Measurements from ENCODE around the gene MAD1L1.

Gene MAD1L1

DNA sequence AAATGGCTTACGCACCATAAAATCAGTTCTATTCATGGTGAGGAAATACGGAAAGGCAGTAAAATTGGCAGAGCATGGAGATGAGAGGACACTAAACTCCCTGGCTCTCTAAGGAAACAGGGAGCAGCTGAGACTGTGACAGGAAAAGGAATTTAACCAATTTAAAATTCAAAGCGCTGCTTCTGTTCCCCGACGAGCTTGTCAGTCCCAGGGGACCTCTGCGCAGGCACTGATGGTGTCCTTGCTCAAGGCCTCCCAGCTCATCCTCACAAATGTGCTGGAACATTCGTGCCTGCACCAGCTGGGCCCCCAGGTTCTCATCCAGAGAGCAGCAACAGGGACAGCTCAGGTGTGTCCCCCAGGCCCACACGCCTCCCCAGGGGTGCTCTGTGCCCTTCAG is 101.4 kb downstream of the MAD1L1 start:
- no peak for DNase-seq

DNA sequence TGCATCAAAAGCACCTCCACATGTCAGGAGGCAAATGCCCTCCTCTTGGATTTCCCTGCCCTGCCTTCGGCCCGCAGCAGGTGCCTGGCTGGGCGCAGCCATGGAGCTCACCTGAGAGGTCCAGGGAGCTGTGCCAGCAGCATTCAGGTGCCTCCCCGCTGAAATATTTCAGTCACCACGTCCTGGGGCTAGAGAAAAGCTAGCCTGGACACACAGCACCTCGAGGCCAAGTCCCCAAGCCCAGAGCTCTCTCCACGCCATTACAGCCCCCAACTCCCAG is 102.7 kb downstream of the MAD1L1 start:
- DNase-seq, result no peak

DNA sequence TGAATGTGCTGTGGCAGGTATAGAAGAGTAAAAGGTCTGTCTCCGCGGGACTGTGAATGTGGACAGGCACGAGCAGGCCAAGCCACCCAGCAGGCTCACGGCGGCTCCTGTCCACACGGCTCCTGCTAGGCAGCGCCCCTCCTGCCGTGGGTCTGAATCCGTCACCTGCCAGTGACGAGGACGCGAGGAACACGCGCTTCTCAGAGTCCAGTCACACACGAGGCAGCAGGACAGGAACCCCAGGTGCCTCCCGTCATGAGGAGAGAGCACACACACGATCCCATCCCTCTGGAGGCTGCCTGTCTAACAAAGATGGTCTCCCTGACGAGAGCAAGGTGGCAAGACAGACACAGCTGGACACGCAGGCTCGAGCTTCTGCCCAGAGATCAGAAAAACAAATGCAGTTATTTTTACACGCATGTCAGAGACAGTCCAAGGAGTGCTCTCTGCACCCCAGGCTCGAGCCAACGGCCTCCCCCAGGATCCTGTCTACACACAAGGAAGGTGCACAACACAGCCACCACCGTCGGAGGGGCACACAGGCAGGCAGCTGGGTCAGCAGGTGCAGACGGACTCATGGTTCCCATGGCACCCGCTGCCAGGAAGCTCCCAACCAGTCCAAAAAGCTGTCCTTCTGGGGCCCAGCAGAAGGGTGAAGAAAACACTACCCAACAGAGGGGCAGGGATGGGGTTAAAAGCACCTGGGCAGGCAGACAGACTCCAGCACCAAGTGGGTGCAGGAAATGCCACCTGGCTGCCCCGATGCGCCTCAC is 103.2 kb downstream of the MAD1L1 start:
- DNase-seq, result no peak

DNA sequence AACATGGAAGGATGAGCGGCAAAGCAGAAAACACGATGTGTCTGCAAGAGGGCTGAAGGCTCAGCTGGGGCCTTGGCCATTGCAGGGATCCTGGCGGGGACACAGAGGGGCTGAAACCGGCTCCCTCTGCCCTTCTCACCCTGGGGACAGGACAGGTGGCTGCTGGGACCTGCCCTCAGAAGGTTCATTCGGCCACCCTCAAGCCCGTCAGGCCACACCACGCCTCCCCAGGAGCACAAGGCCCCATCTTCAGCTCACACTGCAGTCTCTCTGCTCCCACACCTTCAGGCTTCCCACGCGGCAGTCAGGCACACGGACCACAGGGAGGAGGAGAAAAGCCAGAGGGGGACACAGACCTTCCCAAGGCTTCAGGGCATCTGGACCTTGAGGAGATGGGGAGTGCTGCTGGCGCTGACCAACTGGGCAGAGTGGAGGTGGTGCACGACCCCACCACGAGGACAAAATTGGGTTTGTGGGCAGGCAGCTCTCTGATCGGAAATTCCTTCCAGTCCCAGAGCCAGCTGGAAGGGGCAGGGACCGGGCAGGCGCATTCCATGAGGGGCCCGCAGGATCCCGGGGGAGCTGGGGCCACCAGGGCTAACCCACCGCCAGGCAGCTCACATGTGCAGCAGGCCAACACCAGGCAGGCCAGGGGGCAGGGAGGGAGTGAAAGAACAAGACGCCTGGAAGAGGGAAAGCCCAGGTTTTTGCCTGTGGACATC is 104.0 kb downstream of the MAD1L1 start:
- no peak for DNase-seq

DNA sequence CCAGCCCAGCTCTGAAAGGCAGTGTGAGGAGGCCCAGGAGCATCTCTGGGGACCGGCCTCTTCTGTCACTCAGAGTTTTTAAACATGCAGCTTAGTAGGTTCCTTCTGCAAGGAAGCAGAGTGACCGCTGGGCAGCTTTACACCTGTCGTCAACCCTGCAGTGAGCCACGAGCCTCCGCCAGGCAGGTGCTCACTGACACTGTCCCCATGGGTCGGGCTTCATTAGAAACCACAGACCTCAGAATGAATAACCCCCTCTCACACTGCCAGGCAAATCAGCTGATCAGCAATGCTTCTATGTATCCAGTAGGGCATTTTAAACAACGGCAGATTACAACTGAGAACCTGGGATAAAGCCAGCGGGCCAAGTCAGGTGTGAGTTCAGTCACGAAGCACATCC is 106.1 kb downstream of the MAD1L1 start:
- DNase-seq, result no peak

DNA sequence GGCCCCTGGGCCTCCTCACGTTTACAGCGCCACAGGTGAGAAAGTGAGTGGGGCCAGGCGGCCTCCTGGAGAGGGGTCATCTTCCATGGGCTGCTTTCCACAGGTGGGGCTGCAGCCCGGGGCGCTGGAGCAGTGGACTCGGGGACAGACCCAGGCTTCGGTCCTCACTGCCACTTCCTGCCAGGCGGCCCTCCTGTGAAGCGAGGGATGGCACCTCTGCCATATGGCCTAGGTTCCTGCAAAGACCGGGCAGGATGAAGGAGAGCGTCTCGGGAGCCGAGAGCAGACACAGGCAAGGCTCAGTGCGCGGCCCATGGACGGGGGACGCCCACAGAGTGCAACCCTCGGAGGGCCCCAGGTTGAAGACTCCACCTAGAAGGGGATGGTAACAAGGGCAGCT is 106.8 kb downstream of the MAD1L1 start:
- no peak for DNase-seq

DNA sequence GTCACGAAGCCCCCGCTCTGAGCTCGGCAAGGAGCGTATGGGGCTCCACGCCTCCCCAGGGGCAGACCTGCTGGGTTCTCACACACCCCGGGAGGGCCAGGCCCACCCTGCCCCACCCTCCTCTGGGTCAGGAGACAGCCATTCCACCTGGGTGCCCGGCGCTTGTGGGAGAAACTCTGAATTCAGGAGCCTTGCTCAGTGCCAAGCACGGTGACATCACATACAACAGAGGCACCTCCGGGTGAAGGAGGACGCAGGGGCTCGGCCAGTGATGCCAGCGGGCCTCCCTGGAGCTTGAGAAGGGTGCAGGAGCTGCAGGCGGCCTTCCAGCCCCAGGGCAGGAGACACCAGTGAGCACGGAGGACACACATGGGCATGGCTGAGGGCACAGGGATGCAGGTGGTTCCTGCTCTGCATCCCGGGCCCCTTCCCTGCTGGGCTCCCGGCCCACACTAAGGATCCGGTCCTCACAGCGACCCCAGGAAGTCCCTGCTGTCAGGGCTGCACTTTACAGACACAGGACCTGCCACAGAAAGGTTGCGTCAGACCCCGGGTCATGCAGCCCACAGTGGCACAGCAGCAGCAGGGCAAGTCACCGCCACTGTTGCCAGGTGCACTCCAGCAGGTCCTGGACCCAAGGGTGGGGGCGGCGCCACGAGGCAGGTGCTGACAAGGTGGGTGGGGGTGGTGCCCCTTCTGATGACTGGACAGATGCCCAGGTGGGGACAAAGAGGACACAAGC is 108.0 kb downstream of the MAD1L1 start:
- no peak for DNase-seq

DNA sequence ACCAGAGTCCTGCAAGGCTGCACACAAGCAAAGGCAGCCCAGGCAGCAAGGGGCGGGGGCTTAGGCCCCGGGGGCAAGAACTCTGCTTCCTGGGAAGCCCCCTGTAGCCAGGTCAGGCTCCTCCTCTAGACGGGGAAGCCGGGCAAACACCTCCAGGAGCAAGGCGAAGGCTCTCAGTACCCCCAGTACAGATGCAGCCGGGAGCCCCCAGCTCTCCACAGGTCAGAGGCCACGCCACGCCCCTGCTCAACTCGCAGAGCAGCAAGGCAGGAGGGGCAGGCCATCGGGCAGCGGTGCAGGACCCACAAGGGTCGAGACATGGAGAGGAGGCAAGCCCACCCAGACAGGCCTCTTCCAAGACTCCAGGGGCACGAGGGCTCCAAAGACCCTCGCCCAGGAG is 108.8 kb downstream of the MAD1L1 start:
- no peak for DNase-seq

DNA sequence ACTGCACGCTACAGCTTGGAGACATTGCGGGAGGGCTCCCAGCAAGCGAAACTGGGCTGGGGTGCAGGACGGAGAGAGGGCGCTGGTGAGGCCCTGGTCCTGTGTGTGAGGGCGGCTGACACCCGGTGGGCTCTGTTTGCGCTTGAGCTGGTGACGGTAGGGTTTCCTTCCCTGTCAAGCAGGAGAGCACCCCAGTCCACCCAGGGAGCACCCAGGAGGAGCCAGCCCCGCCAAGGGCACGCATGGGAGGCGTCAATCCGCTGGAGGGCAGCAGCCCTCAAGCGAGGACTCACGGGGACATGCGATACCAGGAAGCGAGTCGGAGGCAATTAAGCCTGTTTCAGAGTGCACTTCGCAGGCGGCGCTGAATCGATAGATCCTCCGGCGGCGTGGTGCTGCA is 109.4 kb downstream of the MAD1L1 start:
- no peak for DNase-seq

DNA sequence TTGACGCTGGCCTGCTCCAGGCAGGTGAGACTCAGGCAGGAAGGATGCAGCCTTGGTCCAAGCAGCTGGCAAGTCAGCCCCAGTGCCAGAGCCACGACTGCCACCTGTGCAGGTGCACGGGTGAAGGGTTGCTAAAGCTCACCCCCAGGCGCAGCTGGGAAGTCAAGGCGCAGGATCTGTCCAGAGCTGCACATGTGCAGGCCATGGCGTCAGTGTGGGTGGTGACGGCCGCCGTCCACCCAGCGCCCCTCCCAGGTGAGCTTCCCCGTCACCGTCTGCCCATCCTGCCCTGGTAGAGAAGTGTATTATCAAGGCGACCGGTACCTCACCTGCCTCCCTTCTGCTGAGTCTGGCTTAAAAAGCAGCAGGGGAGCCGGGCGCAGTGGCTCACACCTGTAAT is 110.1 kb downstream of the MAD1L1 start:
- no peak for DNase-seq

DNA sequence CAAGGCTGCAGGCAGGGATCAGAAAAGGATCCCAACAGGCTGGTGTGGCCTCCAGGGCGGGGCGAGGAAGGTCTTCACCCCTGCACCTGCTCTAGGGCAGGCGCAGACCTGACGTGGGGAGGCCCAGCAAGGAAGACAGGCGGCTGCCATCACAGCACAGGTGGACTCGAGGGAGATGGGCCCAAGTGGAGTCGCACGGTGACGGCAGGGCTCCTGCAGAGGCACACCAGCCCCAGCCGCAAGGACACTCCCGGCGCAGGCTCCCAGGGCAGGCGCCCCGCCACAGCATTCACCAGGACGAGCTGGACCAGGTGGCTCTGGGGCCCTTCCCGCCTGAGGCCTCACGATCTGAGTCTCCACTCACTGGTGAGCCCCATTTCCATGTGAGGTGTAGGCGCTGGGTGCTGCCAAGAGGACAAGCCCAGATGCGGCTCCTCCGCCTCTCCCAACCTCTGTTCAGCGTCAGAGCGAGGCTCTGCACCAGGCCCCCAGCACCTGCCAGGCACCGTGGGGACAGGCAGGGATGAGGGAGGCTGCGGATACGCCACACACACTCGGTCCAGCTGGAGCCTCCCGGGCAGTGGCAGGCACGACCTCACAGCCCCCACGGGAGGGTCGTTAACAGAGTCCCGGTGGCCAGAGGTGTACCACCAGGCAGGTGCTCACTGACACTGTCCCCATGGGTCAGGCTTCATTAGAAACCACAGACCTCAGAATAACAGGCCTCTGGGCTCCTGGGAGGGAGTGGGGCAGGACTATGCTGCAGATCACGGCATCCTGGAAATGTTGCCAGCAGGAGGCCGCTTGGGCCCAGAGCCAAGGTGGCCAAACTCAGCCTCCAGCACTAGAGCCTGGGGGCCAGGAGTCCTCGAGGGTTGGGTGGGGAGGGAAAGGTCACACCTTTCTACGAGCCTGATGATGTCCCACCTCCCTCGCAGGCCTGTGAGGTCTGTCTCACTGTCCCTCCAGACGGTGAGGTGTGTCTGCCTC is 111.6 kb downstream of the MAD1L1 start:
- DNase-seq, result no peak

DNA sequence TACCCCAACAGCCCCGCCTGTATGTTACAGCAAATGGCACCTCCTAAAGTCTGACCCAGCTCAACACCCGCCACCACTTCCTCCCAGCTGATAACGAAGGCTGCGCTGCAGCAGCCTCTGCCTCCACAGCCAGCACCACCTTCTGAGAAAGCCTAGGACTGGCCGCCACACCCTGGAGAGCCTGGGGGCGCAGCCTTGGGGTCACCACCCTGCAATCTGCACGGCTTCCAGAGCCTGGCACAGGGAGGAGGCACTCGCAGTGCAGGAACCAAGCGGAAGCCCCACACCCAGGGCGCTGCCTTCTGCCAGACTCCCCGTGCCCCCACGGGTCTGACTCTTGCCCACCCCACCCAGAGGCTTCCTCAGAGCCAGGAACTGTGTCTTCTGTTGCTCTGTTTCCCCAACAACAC is 112.5 kb downstream of the MAD1L1 start:
- no peak for DNase-seq

DNA sequence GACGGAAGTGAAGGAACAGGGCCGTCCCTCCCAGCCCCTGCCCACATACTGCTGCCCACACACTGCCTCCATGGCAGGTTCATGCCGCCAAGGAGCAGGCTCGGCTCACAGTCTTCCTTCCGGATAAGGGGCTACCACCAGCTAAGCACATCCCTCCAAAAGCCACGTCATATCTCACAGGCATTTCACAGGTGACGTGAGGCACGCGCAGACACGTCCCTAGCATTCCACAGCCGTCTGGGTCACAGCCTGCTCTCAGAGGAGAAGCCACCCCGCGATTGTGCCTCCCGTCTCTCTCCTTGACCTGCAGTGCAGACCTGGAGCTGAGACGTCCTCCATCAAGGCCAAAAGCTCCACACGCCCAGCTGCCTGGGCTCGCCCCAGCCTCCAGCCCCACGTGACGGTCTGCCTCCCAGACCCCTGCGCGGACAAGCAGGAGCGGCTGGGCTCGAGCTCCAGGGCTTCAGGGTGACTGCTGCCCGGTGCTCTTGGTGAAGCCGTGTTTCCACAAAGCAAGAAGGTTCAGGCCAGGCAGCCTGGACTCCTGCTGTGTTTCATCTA is 114.0 kb downstream of the MAD1L1 start:
- no peak for DNase-seq

DNA sequence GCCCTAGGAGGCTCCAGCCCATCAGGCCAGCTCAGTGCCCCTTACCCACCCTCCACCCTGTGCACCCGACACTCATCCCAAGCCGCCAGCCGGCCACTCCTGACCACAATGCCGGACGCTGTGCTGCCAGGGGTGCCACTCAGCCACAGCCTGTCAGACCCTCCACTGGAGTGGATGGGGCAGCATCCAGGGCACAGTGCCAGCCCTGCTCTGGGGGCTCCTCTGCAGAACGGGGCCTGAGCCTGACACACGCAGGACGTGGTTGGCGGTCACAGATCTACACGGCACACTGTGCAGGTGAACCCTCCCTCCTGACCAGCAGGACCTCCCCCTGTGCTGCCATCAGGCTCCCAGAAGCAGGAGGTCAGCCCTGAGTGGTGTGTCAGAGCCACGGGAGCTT is 114.7 kb downstream of the MAD1L1 start:
- no peak for DNase-seq

DNA sequence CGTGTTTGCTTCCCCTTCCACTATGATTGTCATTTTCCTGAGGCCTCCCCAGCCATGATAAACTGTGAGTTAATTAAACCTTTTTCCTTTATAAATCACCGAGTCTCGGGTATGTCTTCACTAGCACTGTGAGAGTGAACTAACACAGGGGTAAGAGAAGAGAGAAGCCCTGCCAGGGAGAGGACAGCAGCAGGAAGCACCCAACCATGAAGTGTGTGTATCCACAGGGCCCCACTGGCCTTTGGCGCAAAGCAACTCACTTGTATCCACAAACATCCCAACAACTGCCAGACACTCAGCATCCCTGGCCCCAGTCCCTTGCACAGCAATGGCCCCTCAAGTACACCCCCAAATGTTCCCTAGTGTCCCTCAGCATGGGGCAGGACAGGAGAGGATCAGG is 115.1 kb downstream of the MAD1L1 start:
- DNase-seq, result no peak

DNA sequence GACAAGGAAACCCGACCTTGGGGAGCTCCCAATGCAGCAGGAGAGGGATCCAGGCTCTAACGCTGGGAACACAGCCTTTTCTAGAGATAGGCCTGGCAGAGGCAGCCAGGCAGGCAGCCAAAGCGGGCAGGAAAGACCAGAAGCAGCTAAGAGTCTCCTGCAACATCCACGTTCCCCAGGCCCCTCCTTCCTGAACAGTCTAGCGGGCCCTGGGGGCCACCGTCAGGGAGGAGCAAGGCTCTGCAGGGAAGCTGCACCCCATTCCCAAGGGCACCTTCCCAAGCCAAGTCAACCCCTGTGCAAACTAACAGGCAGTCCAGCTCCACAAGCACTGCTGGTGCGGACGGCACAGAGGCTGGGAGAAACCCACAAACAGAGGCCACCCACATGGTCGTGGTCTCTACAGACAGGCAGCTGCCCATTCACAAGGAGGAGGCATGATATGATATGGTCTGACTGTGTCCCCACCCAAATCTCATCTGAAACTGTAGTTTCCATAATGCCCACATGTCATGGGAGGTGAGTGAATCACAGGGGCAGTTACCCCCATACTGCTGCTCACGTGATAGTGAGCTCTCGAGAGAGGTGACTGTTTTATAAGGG is 115.7 kb downstream of the MAD1L1 start:
- no peak for DNase-seq

DNA sequence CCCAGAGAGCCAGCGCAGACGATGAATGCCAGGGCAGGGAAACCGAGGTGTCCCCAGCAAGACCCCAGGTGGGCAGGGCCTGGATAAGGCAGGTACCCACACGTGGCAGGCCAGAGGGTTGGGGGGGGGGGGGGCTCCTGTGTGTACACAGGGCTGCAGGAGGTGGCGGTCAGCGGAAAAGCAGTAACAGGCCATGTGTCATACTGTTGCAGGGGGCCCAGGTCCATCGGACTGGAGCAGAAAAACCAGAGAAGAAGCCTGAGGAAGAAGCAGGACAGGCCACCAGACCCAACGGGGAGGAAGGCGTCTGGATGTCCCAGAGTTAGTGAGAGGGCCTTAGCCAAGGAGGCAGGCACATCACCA is 116.3 kb downstream of the MAD1L1 start:
- DNase-seq, result no peak

DNA sequence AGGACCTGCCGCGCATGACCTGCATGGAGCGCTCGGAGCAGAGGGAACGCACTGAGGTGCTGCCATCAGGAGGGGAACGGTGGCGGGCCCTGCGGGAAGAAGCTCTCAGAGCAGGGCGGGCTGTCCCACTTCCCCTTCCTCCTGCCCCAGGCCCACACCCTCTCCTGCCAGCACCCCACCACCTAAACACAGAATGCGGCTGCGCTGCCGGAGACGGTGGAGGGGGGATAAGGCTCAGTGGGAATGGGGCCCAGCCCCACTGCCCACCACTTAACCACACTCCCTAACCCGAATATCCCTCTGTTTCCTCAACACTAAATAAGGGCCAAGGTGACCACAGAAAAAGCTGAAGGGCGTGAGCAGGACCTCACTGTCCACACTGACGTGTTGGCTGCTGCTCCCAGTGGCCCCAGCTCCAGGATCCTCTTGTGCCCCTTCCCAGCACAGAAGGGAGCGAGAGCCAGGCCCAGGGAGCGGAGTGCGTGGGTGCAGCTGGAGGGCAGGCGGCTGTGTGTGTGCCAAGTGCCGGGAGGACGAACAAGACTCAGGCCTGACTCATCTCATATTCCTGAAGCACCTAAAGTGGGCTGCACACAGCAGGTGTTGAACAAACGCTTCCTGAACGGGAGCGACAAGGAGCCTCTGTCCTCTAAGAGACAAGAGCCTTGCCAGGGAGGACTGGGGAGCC is 116.8 kb downstream of the MAD1L1 start:
- no peak for DNase-seq

DNA sequence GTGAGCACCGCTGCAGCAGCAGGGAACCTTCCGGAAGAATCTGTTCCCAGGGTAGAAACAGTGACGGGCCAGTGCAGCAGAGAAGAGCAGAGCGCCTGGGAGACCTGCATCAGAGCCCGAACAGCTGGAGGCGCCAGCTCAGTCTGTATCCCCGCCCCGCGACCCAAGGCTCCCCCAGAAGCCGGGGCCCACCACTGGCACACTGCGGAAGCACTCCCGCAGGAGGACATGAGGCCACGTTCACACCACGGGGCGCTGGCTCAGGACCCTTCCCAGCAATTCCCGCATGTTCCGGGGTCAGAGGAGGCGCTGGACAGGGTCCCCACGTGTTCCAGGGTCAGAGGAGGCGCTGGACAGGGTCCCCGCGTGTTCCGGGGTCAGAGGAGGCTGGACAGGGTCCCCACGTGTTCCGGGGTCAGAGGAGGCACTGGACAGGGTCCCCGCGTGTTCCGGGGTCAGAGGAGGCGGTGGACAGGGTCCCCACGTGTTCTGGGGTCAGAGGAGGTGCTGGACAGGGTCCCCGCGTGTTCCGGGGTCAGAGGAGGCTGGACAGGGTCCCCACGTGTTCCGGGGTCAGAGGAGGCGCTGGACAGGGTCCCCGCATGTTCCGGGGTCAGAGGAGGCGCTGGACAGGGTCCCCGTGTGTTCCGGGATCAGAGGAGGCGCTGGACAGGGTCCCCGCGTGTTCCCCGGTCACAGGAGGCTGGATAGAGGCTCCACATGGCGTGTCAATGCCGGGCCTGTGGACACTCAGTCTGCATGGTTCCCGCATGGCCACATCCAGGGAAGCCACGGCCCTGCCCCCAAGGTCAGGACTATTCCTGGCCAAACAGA is 117.6 kb downstream of the MAD1L1 start:
- DNase-seq, result no peak

DNA sequence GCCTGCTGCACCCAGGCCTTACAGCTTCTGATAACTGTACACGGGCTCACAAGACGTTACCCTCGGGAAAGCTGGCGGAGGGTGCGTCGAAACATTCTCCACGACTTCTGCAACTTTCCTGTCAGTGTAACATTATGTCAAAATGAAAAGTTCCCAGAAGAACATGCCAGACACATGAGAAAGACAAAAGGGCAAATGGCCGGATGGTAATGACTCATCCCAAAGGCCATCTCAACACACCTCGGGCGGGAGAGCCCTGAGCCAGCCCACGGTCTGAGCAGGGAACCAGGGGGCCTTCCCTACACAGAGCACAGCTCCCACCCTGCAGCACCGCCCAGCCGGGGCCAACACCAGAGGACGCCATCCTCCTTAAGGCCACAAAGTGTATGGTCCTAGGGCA is 118.7 kb downstream of the MAD1L1 start:
- DNase-seq, result no peak

Measured in stimulated activated CD4-positive, alpha-beta T cell treated with anti-CD3 and anti-CD28 coated beads, Interleukin-2, amount 100 ng/mL, for 48 hours (primary cell).